IPS-20b (cell line): Measurements from ENCODE around the gene CD101.

ENCODE experiments used
- H3K27ac ChIP-seq: one replicate; pipeline ENCODE4 v1.5.1; 2013; ENCODE audit warnings: low read length
- H3K27me3 ChIP-seq: 2 replicates; pipeline ENCODE4 v1.6.1; 2013; ENCODE audit warnings: mild to moderate bottlenecking, low read length, inconsistent platforms; ENCODE audit not compliant: insufficient read depth
- H3K36me3 ChIP-seq: 2 replicates; pipeline ENCODE4 v1.6.1; 2013; ENCODE audit warnings: low read depth, mild to moderate bottlenecking, inconsistent platforms, low read length, moderate library complexity; ENCODE audit not compliant: insufficient read depth
- H3K4me1 ChIP-seq: 2 replicates; pipeline ENCODE4 v1.6.1; 2013; ENCODE audit warnings: mild to moderate bottlenecking, control low read depth, inconsistent platforms, low read length, moderate library complexity; ENCODE audit not compliant: insufficient read depth
- H3K4me3 ChIP-seq: 2 replicates; pipeline ENCODE4 v1.5.1; 2013; ENCODE audit warnings: mild to moderate bottlenecking, low read length, inconsistent platforms
- H3K9ac ChIP-seq: 2 replicates; pipeline ENCODE4 v1.6.1; 2013; ENCODE audit warnings: low read depth, mild to moderate bottlenecking, inconsistent platforms, low read length, moderate library complexity
- H3K9me3 ChIP-seq: 2 replicates; pipeline ENCODE4 v1.6.1; 2013; ENCODE audit warnings: mild to moderate bottlenecking, low read depth, low read length, inconsistent platforms; ENCODE audit not compliant: insufficient read depth

Gene CD101

GRCh38 chr1:117000142-117000541, 1.4 kb upstream of the CD101 start:
- no peaks in the 10 kb centered on the region for H3K36me3 ChIP-seq
- H3K27me3 ChIP-seq = no peaks in the 10 kb centered on the region
- no peak overlapping the region for H3K4me3 ChIP-seq
- no peak overlapping the region for H3K9ac ChIP-seq
- H3K4me1 ChIP-seq = peaks cover 17% of the 10 kb centered on the region; the same call in 1 of the 2 replicates
- no peak overlapping the region for H3K27ac ChIP-seq
- H3K9me3 ChIP-seq = no peaks in the 10 kb centered on the region

DNA sequence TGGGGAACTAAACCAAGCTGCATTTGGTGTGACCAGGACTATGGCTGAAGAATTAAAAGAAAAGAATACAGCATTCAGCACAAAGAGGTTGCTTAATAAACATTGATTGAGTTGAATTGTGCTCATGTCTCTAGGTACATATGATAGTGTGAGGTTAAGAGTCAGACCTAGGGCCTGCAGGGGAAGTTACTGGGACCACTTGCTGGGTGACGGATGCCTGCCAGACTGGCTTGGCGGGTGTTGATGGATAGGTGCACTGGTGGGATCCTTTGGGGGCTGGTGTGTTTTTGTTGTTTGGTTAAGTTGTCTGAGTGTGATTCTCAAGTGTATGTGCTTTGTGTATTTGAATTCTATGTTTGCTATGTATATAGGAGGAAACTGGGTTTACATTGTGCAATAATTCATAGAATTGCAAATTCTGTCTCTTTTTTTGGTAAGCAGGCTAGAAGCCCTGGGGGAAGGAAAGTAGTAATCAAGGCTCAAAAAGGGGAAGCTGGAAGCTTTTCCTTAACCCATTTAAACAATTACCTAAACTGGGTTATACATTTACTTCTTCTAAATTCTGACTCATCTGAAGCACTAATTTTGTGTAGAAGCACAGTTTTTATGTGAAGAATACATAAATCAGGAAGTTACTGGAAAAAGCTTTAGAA, 1.8 kb downstream of the CD101 start:
- Histone ChIP-seq H3K27me3 (no peaks in the 10 kb centered on the region), H3K27ac (no peak overlapping the region), H3K4me1 (peaks cover 17% of the 10 kb centered on the region; the same call in 1 of the 2 replicates), H3K4me3 (no peak overlapping the region), H3K9ac (no peak overlapping the region), H3K9me3 (no peaks in the 10 kb centered on the region), H3K36me3 (no peaks in the 10 kb centered on the region)

GRCh38 chr1:117007719-117008013, 6.1 kb downstream of the CD101 start:
- H3K36me3 ChIP-seq = no peaks in the 10 kb centered on the region
- H3K4me1 ChIP-seq = peaks cover 22% of the 10 kb centered on the region
- no peak overlapping the region for H3K9ac ChIP-seq
- H3K4me3 ChIP-seq = no peak overlapping the region
- H3K9me3 ChIP-seq = no peaks in the 10 kb centered on the region
- H3K27ac ChIP-seq = no peak overlapping the region
- no peaks in the 10 kb centered on the region for H3K27me3 ChIP-seq

GRCh38 chr1:117008656-117009055, 7.1 kb downstream of the CD101 start:
- Histone ChIP-seq H3K27ac (no peak overlapping the region), H3K9ac (no peak overlapping the region), H3K36me3 (no peaks in the 10 kb centered on the region), H3K9me3 (no peaks in the 10 kb centered on the region), H3K27me3 (no peaks in the 10 kb centered on the region), H3K4me1 (peaks cover 13% of the 10 kb centered on the region), H3K4me3 (no peak overlapping the region)

GRCh38 chr1:117009132-117009531, 7.6 kb downstream of the CD101 start:
- H3K36me3 ChIP-seq = no peaks in the 10 kb centered on the region
- no peak overlapping the region for H3K4me3 ChIP-seq
- peaks cover 8% of the 10 kb centered on the region for H3K4me1 ChIP-seq
- no peaks in the 10 kb centered on the region for H3K27me3 ChIP-seq
- H3K27ac ChIP-seq = no peak overlapping the region
- no peak overlapping the region for H3K9ac ChIP-seq
- H3K9me3 ChIP-seq = no peaks in the 10 kb centered on the region

- peaks cover 6% of the 10 kb centered on the region for H3K4me1 ChIP-seq
- no peak overlapping the region for H3K9ac ChIP-seq
- no peaks in the 10 kb centered on the region for H3K36me3 ChIP-seq
- H3K9me3 ChIP-seq = no peaks in the 10 kb centered on the region
- H3K27me3 ChIP-seq = no peaks in the 10 kb centered on the region
- H3K4me3 ChIP-seq = no peak overlapping the region
- H3K27ac ChIP-seq = no peak overlapping the region
These were observed 8.9 kb downstream of the CD101 start for GRCh38 chr1:117010310-117010969.

GRCh38 chr1:117011334-117011733, 9.8 kb downstream of the CD101 start:
- H3K27ac ChIP-seq = no peak overlapping the region

GRCh38 chr1:117013309-117013858, 11.8 kb downstream of the CD101 start:
- H3K36me3 ChIP-seq = no peaks in the 10 kb centered on the region
- no peak overlapping the region for H3K9ac ChIP-seq
- H3K9me3 ChIP-seq = no peaks in the 10 kb centered on the region
- no peak overlapping the region for H3K4me3 ChIP-seq
- H3K27ac ChIP-seq = no peak overlapping the region
- H3K4me1 ChIP-seq = peaks cover 10% of the 10 kb centered on the region
- no peaks in the 10 kb centered on the region for H3K27me3 ChIP-seq

More at GRCh38 chr1:117011334-117011733, 9.8 kb downstream of the CD101 start:
- Histone ChIP-seq H3K9ac (no peak overlapping the region), H3K4me1 (peaks cover 10% of the 10 kb centered on the region), H3K36me3 (no peaks in the 10 kb centered on the region), H3K27me3 (no peaks in the 10 kb centered on the region), H3K4me3 (no peak overlapping the region), H3K9me3 (no peaks in the 10 kb centered on the region)

DNA sequence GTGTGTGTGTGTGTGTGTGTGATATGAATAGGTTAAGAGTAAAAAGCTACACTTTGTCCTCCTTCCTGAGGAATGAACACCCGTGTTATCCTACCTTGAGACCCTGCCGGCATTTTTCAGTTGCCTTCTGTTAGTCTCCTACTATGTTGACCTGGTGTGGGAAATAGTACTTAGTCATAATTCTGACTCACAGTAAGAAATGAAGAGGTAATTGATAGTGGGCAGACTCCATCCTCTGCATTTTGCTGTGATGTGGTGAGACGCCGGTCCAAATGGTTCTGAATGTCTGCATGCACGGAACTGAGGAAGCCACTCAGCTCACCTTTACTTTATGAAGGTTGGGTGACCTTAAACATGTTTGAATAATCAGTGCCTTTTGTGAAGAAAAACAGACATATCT, 12.6 kb downstream of the CD101 start:
- Histone ChIP-seq H3K36me3 (no peaks in the 10 kb centered on the region), H3K27ac (no peak overlapping the region), H3K9ac (no peak overlapping the region), H3K4me1 (peaks cover 7% of the 10 kb centered on the region), H3K4me3 (no peak overlapping the region), H3K27me3 (no peaks in the 10 kb centered on the region), H3K9me3 (no peaks in the 10 kb centered on the region)

DNA sequence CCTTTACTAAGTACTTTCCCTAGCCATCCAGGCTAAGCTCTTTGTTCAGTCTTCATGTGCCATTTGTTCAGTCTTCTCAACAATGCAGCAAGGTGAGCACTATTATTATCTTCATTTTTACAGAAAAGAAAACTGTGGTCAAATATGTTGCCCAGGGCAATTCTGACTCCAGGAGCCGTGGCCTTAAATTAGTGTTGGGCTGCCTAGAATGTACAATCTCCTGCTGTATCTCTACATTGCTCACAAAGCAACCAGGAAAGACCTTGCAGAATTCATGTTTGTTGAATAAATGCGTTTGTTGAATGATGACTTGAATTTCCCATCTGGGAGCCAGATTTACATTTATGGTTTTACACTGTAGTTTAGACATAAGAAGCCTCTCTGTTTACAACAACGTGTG, 14.2 kb downstream of the CD101 start:
- peaks cover 5% of the 10 kb centered on the region for H3K4me1 ChIP-seq

GRCh38 chr1:117017062-117017461, 15.5 kb downstream of the CD101 start:
- Histone ChIP-seq H3K9ac (no peak overlapping the region), H3K27me3 (no peaks in the 10 kb centered on the region), H3K36me3 (no peaks in the 10 kb centered on the region), H3K27ac (no peak overlapping the region), H3K9me3 (no peaks in the 10 kb centered on the region), H3K4me1 (peaks cover 5% of the 10 kb centered on the region; the same call in 1 of the 2 replicates), H3K4me3 (no peak overlapping the region)

More for the DNA sequence above, 14.2 kb downstream of the CD101 start:
- Histone ChIP-seq H3K36me3 (no peaks in the 10 kb centered on the region), H3K9ac (no peak overlapping the region), H3K9me3 (no peaks in the 10 kb centered on the region), H3K4me3 (no peak overlapping the region), H3K27me3 (no peaks in the 10 kb centered on the region), H3K27ac (no peak overlapping the region)

GRCh38 chr1:117017648-117018047, 16.1 kb downstream of the CD101 start:
- H3K4me3 ChIP-seq = no peak overlapping the region
- H3K27ac ChIP-seq = no peak overlapping the region
- no peak overlapping the region for H3K9ac ChIP-seq
- no peaks in the 10 kb centered on the region for H3K27me3 ChIP-seq
- H3K4me1 ChIP-seq = peaks cover 5% of the 10 kb centered on the region; the same call in 1 of the 2 replicates
- no peaks in the 10 kb centered on the region for H3K36me3 ChIP-seq
- H3K9me3 ChIP-seq = no peaks in the 10 kb centered on the region
